ENCODE measurements around the gene ZNF488.

Gene ZNF488

DNA sequence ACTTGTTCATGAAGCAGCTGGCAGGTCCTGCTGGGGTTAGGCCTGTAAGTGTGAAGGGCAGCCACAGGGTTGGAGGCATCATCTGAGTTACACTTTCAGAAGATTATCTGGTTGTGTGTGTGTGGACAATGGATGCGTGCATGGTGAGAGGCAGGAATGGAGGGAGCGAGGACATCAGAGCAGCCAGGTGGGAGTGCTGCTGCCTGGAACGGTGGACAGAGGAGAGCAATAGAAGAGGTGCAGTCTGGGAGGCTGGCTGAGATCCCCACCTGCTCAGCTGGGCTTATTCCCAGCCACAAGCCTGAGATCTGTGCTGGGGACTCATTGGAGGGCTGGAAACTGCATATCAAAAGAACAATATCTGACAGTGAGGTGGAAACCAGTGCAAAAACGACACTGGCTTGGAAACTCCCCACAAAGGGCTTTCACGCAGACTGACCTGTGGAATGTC is 17.9 kb downstream of the ZNF488 start:
- no peak for DNase-seq (ENCODE audit: low spot score)

DNA sequence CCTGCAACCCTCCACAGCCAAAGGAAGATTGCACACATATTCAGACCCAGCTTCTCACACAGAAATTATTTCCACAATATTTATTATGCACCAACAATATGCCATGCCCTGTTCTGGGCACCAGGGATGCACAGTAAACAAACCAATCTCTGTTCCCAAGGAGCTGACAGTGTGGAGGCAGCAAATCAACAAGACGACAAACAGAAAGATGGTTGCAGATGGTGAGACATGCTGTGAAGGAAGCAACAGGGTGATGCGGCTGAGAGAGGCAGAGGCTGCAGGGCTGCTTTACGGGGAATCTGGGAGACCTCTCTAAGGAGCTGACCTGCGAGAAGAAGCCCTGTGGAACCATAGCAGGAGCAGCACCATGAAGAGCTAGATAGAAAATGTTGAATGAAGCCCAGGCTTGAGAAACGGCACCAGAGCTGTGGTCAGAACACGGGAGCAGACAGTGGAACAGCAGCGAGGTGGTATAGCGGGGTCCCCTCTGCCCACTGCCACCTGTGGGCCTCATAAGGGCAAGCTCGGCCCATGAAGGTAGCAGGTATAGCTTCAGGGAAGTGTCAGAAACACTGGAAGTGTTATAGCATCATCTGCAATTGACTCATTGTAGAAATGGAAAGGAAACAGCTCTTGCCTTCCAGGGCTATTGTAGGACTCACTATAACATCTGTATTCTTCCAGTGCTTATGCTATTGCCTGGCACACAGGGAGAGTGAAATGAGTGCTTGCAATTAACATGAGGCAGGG is 18.5 kb downstream of the ZNF488 start:
- DNase-seq (ENCODE audit: low spot score): no peak

DNA sequence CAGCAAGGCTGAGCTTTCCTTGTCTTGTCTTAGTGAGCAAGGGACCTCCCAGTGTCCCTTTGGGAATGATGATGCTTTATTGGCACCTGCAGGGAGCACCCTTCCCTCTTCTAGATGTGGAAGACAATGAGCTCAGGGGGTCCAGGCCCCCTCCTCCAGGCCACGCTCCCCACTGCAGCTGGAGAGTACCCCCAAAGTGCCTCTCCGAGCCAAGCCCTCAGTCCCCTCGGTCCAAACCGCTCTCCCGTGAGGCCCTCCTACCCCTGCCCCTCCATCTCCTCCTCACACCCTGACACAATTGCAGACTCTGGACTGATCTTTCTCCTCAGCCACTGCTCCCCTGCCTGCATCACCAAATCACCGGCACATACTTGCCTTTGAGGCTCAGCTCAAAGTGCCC is 19.2 kb downstream of the ZNF488 start:
- DNase-seq (ENCODE audit: low spot score): no peak

DNA sequence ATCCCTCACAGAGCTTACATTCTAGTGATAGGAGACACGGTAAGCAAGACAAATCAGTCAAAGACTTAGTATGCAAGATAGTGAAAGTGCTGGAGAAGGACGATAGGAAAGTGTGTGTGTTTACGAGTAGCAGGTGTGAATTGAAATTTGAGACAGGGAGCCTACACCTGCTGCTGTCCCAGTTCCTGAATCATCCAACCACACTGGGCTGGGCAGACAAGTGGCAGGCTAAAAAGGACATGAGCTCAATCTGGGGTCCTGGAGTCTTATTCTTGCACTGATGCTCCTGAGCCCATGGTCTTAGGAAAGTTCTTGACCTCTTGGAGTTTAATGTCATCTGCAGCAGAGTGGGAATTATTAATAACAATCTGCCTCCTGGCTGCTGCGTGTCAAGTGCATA is 19.7 kb downstream of the ZNF488 start:
- no peak for DNase-seq (ENCODE audit: low spot score)

DNA sequence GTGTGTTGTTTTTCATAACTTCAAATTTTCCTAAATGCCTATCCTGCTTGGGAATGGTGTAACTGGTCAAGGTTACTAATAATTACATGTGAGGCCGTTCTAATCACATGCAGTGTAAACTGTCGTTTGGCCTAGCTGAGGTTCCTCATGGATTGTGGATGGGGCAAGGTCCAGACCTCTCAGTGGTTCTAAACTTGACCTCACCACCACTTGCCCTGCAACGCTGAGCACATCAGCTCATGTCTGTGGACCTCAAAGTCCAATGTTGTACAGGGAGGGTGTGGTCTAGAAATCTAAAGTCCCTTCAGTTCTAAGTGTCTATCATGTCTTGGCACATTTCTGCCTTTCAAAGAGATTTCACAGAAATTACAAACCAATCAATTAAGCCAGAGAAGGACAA is 20.3 kb downstream of the ZNF488 start:
- no peak for DNase-seq (ENCODE audit: low spot score)

DNA sequence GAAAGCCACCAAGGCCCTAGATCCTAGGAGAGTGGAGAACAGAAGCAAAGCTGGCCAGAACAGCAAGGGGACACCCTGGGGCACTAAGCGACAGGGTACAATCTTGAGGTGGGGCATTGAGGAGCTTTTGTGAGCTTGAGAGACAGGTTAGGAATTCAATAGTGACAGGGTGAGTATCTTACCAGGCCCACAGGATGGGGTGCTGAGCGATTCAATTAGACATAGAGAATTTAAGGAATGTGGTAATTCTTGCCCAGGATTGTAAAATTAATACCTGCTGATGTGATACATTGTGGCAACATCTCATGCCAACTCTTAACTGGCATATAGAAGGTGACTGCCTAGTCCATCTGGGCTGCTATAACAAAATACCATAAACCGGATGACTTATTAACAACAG is 21.9 kb downstream of the ZNF488 start:
- DNase-seq (ENCODE audit: low spot score): no peak

DNA sequence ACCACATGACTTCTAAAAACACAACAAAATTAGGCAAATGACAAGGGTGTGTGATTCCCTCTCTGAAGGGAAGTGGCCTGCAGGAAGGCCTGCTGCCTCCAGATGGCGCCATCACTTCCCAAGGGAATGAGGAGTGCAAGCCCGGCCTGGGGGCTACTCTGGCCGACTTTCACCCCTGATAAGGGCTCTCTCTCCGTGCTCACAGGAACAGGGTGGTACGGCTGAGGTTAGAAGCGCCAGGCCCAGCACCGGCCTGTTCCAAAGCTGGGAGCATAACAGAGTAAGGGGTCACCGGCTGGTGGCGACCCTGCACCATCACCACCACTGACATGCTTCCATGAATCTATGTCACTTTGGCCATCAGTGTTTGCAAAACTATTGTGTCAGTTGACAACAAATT is 22.8 kb downstream of the ZNF488 start:
- peak; percentile 87 for DNase-seq (ENCODE audit: low spot score)

DNA sequence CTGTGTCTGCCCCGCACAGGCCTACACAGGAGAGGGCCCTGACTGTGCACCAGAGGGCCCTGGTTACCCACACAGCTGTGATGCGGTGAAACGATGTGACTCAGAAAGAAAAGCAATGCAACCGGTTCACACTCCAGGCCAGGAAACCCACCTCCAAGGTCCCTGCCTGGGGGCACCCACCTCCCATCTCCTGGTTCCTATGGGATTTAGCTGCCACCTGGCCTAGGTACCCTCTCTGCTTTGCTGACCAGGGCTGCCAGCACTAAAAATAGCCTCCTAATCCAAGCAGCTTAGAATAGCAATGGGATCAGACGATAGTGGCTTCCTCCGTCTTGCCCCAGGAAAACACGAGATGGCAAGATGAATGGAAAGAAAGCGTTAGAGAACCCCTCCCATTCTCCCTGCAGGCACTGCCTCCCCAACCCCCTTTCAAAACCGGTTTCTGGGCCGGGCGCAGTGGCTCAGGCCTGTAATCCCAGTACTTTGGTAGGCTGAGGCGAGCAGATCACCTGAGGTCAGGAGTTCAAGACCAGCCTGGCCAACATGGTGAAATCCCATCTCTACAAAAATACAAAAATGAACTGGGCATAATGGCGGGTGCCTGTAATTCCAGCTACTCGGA is 23.6 kb downstream of the ZNF488 start:
- no peak for DNase-seq (ENCODE audit: low spot score)

DNA sequence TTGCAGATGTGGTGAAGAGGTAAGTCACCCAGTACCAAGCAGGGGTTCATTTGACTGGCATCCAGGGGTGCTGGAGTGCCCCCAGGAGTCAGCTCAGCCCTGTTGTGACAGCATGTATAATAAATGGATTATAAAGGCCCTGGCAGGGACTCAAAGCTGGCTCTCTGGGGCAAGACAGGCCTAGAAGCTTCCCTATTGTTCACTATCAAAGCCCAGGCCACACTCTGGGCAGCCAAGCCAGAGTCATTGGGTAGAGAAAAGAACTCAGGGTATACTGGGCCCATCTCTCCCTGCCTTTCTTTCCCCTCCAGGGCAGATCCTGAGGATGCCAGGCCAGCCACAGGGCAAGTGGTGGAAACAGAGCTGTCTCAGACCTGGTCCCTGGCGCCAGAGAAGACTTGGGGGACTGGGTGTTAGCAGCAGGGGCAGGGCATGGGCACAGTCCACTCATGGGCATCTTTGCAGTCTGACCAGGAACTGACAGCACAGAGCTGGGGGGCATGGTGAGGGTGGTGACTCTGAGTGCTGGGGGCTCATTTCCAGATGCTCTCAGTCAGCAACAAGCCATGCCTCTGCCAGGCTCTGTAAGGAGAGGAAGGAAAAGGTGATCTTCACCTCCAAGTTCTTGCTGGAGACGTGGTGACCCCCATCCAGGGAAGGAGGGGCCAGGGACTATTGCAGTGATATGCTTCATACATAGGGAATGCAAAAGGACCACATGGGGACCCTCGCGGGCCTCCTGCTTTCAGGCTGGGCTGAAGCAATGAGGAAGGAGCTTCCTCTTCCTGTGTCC is 24.3 kb downstream of the ZNF488 start:
- DNase-seq (ENCODE audit: low spot score): no peak

DNA sequence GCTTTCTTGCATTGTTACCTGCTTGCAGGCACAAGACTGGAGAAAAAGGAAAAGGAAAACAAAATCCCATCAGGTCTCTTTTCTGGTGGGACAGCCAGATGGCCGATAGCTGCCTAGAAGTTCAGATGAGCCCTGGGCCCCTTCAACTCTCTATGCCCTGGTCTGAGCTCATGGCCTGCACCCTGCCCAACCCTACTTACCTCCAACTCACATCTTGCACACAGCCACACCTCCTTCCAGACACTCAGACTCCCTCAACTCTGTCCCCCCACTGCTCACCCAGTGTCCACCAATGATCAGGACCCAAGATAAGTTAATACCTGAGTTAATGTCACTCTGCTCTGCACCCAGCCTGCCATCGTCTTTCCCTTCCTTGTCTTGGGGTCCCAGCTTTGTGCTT is 25.0 kb downstream of the ZNF488 start:
- no peak for DNase-seq (ENCODE audit: low spot score)

DNA sequence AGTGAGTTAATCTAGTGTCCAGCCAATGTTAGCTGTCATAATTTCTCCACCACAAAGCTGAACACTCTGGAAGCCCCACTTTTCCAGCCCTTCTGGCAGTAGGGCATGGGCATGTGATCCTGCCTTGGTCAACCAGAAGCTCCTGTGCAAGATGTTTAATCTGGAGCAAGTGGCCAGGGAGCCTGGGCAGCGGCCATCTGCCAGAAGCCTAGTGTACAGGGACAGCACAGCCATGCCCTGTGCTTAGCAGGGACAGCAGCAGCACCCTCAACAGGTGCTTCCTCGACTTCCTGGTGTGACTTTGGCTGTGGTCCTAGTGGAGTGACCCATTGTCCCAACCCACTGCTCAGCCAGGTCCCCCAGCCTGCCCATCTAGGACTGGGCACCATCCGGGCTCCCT is 25.6 kb downstream of the ZNF488 start:
- no peak for DNase-seq (ENCODE audit: low spot score)

DNA sequence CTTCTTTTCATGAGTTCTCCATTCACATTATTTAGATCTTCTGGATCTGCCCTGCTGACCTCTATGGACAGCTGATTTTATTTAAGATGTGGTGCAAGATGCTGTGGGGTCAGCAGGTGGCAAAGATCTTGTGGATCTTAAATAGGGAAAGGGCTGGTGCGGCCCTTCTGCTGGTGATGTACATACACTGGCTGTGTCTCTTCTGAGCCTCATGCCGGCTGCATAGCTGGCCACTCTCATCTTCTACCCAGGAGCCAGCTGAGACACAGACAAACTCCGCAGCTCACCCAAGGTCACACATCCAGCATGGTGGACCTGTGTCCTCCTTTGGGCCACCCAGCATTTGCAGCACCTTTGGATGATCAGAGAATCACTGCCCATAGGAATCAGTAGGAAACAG is 26.2 kb downstream of the ZNF488 start:
- no peak for DNase-seq (ENCODE audit: low spot score)

DNA sequence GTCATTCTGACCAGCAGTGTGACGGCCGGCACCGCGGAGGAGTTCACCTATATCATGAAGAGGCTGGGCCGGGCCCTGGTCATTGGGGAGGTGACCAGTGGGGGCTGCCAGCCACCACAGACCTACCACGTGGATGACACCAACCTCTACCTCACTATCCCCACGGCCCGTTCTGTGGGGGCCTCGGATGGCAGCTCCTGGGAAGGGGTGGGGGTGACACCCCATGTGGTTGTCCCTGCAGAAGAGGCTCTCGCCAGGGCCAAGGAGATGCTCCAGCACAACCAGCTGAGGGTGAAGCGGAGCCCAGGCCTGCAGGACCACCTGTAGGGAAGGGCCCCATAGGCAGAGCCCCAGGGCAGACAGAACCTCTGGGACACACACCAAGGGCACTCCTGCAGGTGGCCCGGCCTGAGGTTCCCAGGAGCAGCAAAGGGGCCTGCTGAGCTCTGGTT is 26.9 kb downstream of the ZNF488 start:
- no peak for DNase-seq (ENCODE audit: low spot score)

DNA sequence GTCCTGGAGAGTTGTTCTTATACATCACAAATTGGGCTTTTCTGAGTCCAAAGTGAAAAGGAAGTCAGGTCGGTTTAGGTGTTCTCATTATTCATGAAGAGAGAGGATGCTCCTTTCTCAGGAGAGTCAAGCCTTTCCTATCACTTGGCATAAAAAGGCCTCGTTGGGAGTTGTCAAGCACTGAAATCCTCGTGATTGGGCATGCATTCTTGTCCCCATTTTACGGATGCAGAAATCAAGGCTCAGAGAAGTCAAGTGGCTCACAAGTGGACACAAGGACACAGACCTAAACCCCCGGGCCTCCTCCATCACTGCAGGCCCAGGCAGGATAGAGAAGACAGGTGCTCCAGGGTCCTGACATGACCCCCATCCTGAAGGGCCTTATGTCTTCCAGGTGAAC is 27.4 kb downstream of the ZNF488 start:
- DNase-seq (ENCODE audit: low spot score): no peak

DNA sequence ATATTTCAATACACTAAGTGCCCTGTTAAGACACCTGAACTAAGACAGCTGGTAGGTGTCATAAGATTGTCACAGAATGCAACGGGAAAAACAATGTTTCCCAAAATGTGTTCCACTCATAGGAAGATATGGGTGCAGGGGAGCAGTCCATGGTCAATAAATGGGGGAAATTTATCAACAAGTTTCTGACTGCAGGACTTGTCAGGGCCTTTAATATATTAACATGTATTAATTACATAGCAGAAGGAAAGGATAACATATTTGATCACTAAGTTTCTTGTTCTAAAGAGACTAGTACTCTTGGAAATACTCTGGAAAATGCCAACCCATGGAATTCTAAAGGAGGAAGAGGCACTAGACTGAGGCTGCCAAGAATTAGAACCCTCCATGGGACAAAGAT is 29.2 kb downstream of the ZNF488 start:
- no peak for DNase-seq (ENCODE audit: low spot score)

DNA sequence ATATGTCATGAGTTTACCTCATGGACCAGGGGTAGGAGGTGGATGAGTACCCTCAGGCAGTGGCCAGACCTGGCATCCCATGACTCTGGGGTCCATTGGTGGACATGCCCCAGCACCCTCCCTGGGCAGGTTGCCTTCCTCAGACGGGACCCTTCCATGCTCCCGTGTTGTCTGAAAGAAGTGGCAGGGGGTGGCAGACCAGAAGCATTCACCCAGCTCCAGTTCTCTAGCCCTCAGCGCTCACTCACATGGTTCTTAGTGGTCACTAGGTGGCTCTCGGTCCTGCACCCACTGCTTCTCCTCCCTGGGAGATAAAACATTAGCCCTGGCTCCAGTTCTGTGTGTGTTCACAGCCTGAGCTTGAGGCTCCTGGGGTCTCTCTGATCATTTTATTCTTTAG is 29.9 kb downstream of the ZNF488 start:
- DNase-seq (ENCODE audit: low spot score): no peak

DNA sequence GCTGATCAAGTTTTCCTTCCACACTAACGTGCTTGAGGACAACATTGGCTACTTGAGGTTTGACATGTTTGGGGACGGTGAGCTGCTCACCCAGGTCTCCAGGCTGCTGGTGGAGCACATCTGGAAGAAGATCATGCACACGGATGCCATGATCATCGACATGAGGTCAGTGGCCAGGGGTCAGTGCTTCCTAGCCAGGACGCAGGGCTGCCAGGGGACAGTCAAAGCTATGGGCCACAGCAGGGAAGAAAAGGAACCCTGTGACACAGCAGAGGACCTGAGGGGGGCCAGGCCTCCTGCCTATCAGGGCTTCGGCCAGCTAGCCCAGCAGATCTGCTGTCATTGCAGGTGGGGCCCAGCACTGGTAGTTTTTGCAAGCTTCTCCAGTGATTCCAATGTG is 30.7 kb downstream of the ZNF488 start:
- DNase-seq (ENCODE audit: low spot score): no peak

DNA sequence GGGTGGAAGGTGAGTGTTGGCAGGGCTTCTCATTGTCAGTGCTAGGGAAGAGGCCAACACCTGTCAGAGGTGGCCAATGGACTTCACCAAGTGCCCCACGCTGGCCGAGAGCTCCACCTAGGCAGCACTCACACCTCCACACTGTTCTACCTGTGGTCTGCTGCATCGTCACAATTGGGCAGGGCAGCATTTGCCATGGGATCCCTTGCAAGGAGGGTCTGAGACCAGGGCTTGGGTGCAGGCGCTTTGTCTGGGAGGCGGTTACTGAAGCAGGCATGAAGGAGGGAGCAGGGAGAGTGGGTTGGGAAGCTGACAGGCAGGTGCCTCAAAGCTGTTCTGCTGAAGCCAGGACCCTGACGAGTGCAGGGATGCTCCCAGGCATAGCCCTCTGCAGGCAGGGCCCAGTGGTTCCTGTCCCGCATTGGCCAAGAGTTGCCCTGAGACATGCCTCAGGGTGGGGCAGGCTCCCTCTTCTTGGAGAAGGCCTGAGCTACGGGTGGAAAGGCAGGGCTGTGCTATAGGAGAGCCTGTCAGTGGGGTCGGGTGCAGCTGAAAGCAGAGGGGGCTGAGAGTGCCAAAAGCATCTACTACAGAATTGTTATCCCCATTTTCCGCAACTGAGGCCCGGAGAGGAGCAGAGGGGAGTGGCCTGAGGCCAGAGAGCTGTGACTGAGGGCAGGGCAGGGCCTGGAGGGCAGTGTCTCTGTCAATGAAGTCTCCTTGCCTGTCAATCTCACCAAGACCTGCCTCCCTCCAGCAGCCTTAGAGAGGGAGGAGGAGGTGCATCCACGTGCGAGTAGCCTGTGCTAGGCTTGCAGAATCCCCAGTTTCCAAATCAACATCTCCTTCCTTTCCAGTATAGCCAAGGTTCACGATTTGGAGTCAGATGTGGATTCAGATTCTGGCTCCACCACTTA is 31.9 kb downstream of the ZNF488 start:
- DNase-seq (ENCODE audit: low spot score): no peak

DNA sequence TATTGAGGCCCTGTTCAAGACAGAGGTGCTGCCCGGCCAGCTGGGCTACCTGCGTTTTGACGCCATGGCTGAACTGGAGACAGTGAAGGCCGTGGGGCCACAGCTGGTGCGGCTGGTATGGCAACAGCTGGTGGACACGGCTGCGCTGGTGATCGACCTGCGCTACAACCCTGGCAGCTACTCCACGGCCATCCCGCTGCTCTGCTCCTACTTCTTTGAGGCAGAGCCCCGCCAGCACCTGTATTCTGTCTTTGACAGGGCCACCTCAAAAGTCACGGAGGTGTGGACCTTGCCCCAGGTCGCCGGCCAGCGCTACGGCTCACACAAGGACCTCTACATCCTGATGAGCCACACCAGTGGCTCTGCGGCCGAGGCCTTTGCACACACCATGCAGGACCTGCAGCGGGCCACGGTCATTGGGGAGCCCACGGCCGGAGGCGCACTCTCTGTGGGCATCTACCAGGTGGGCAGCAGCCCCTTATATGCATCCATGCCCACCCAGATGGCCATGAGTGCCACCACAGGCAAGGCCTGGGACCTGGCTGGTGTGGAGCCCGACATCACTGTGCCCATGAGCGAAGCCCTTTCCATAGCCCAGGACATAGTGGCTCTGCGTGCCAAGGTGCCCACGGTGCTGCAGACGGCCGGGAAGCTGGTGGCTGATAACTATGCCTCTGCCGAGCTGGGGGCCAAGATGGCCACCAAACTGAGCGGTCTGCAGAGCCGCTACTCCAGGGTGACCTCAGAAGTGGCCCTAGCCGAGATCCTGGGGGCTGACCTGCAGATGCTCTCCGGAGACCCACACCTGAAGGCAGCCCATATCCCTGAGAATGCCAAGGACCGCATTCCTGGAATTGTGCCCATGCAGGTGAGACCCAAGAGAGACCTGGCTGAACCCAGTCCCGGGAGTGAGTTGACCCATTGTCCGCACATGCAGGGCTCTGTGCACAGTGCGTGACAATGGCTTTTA is 33.1 kb downstream of the ZNF488 start:
- no peak for DNase-seq (ENCODE audit: low spot score)

DNA sequence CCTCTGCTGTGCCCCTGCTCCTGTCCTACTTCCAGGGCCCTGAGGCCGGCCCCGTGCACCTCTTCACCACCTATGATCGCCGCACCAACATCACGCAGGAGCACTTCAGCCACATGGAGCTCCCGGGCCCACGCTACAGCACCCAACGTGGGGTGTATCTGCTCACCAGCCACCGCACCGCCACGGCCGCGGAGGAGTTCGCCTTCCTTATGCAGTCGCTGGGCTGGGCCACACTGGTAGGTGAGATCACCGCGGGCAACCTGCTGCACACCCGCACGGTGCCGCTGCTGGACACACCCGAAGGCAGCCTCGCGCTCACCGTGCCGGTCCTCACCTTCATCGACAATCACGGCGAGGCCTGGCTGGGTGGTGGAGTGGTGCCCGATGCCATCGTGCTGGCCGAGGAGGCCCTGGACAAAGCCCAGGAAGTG is 34.1 kb downstream of the ZNF488 start:
- DNase-seq (ENCODE audit: low spot score): no peak

DNA sequence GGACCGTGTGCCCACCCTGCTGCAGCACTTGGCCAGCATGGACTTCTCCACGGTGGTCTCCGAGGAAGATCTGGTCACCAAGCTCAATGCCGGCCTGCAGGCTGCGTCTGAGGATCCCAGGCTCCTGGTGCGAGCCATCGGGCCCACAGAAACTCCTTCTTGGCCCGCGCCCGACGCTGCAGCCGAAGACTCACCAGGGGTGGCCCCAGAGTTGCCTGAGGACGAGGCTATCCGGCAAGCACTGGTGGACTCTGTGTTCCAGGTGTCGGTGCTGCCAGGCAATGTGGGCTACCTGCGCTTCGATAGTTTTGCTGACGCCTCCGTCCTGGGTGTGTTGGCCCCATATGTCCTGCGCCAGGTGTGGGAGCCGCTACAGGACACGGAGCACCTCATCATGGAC is 34.6 kb downstream of the ZNF488 start:
- DNase-seq (ENCODE audit: low spot score): no peak

Measured in iPS-NIHi11 (cell line).